ENCODE measurements around the gene GSTM1. TPM values are rescaled to one million over a fixed set of nuclear protein-coding genes. Genes with fewer than 3 reads are reported as not detected.

GSTM1 gene
- polyA plus RNA-seq, 1 donor = 1.1 TPM

GRCh38 chr1:109725510-109725909 lies 37.9 kb downstream of the GSTM1 start:
- no peak overlapping the region for H3K4me3 ChIP-seq (ENCODE audit: low read length)
- no peak overlapping the region for H3K27ac ChIP-seq (ENCODE audit: low read length)
- no peaks in the 10 kb centered on the region for H3K27me3 ChIP-seq (ENCODE audit: control insufficient read depth, insufficient read depth, low read length)
- WGBS (ENCODE audit: insufficient coverage, low lambda C conversion rate) = 100% methylated on average over 1 of the region's 4 CpGs
- H3K36me3 ChIP-seq (ENCODE audit: control insufficient read depth, insufficient read depth, low read length) = no peaks in the 10 kb centered on the region
- no peaks in the 10 kb centered on the region for H3K9me3 ChIP-seq (ENCODE audit: control insufficient read depth, low read depth, low read length)
- DNase-seq = no peak
- peaks cover 17% of the 10 kb centered on the region for H3K4me1 ChIP-seq (ENCODE audit: control insufficient read depth, insufficient read depth, low read length)

GRCh38 chr1:109726007-109726406 lies 38.4 kb downstream of the GSTM1 start:
- Histone ChIP-seq H3K36me3 (ENCODE audit: control insufficient read depth, insufficient read depth, low read length) (no peaks in the 10 kb centered on the region), H3K4me1 (ENCODE audit: control insufficient read depth, insufficient read depth, low read length) (peaks cover 13% of the 10 kb centered on the region), H3K9me3 (ENCODE audit: control insufficient read depth, low read depth, low read length) (no peaks in the 10 kb centered on the region), H3K4me3 (ENCODE audit: low read length) (no peak overlapping the region), H3K27ac (ENCODE audit: low read length) (no peak overlapping the region), H3K27me3 (ENCODE audit: control insufficient read depth, insufficient read depth, low read length) (no peaks in the 10 kb centered on the region)
- WGBS (ENCODE audit: insufficient coverage, low lambda C conversion rate) = no CpG with 5 or more reads among the region's 1 CpG
- DNase-seq = no peak

GRCh38 chr1:109726728-109727373 lies 39.2 kb downstream of the GSTM1 start:
- no peaks in the 10 kb centered on the region for H3K9me3 ChIP-seq (ENCODE audit: control insufficient read depth, low read depth, low read length)
- H3K4me3 ChIP-seq (ENCODE audit: low read length) = no peak overlapping the region
- H3K27ac ChIP-seq (ENCODE audit: low read length) = no peak overlapping the region
- H3K27me3 ChIP-seq (ENCODE audit: control insufficient read depth, insufficient read depth, low read length) = no peaks in the 10 kb centered on the region
- no peak for DNase-seq
- no CpG with 5 or more reads among the region's 12 CpGs for WGBS (ENCODE audit: insufficient coverage, low lambda C conversion rate)
- H3K36me3 ChIP-seq (ENCODE audit: control insufficient read depth, insufficient read depth, low read length) = no peaks in the 10 kb centered on the region
- H3K4me1 ChIP-seq (ENCODE audit: control insufficient read depth, insufficient read depth, low read length) = peaks cover 18% of the 10 kb centered on the region

GRCh38 chr1:109728870-109729269 lies 41.3 kb downstream of the GSTM1 start:
- no peaks in the 10 kb centered on the region for H3K9me3 ChIP-seq (ENCODE audit: control insufficient read depth, low read depth, low read length)
- H3K36me3 ChIP-seq (ENCODE audit: control insufficient read depth, insufficient read depth, low read length) = no peaks in the 10 kb centered on the region
- H3K27me3 ChIP-seq (ENCODE audit: control insufficient read depth, insufficient read depth, low read length) = no peaks in the 10 kb centered on the region
- no CpG with 5 or more reads among the region's 7 CpGs for whole genome bisulfite sequencing (ENCODE audit: insufficient coverage, low lambda C conversion rate)
- H3K27ac ChIP-seq (ENCODE audit: low read length) = peak overlapping the region; percentile 38
- H3K4me1 ChIP-seq (ENCODE audit: control insufficient read depth, insufficient read depth, low read length) = peaks cover 36% of the 10 kb centered on the region
- peak; percentile 62 to 86 for DNase-seq
- no peak overlapping the region for H3K4me3 ChIP-seq (ENCODE audit: low read length)

- no peak overlapping the region for H3K27ac ChIP-seq (ENCODE audit: low read length)
- WGBS (ENCODE audit: insufficient coverage, low lambda C conversion rate) = 40% methylated on average over 1 of the region's 6 CpGs
- no peak for DNase-seq
- no peaks in the 10 kb centered on the region for H3K9me3 ChIP-seq (ENCODE audit: control insufficient read depth, low read depth, low read length)
- peaks cover 2% of the 10 kb centered on the region for H3K36me3 ChIP-seq (ENCODE audit: control insufficient read depth, insufficient read depth, low read length)
- H3K4me1 ChIP-seq (ENCODE audit: control insufficient read depth, insufficient read depth, low read length) = peaks cover 36% of the 10 kb centered on the region
- H3K4me3 ChIP-seq (ENCODE audit: low read length) = no peak overlapping the region
- H3K27me3 ChIP-seq (ENCODE audit: control insufficient read depth, insufficient read depth, low read length) = no peaks in the 10 kb centered on the region
These were observed 43.0 kb downstream of the GSTM1 start for GRCh38 chr1:109730666-109731065.

- H3K27ac ChIP-seq (ENCODE audit: low read length) = peak overlapping the region; percentile 76
These were observed 44.8 kb downstream of the GSTM1 start for GRCh38 chr1:109732390-109732881.

GRCh38 chr1:109733236-109733870 lies 45.7 kb downstream of the GSTM1 start:
- Histone ChIP-seq H3K36me3 (ENCODE audit: control insufficient read depth, insufficient read depth, low read length) (peaks cover 23% of the 10 kb centered on the region), H3K4me3 (ENCODE audit: low read length) (no peak overlapping the region), H3K27me3 (ENCODE audit: control insufficient read depth, insufficient read depth, low read length) (no peaks in the 10 kb centered on the region), H3K9me3 (ENCODE audit: control insufficient read depth, low read depth, low read length) (no peaks in the 10 kb centered on the region), H3K4me1 (ENCODE audit: control insufficient read depth, insufficient read depth, low read length) (peaks cover 36% of the 10 kb centered on the region), H3K27ac (ENCODE audit: low read length) (peak overlapping the region; percentile 76)
- DNase-seq = peak in 1 of 2 donors; percentile 37
- WGBS (ENCODE audit: insufficient coverage, low lambda C conversion rate) = no CpG with 5 or more reads among the region's 4 CpGs

More at GRCh38 chr1:109732390-109732881, 44.8 kb downstream of the GSTM1 start:
- H3K4me3 ChIP-seq (ENCODE audit: low read length) = peak overlapping the region; percentile 17
- H3K9me3 ChIP-seq (ENCODE audit: control insufficient read depth, low read depth, low read length) = no peaks in the 10 kb centered on the region
- H3K4me1 ChIP-seq (ENCODE audit: control insufficient read depth, insufficient read depth, low read length) = peaks cover 36% of the 10 kb centered on the region
- H3K36me3 ChIP-seq (ENCODE audit: control insufficient read depth, insufficient read depth, low read length) = peaks cover 14% of the 10 kb centered on the region
- WGBS (ENCODE audit: insufficient coverage, low lambda C conversion rate) = 18% methylated on average over 2 of the region's 3 CpGs
- no peaks in the 10 kb centered on the region for H3K27me3 ChIP-seq (ENCODE audit: control insufficient read depth, insufficient read depth, low read length)
- no peak for DNase-seq

GRCh38 chr1:109739738-109740614 lies 52.4 kb downstream of the GSTM1 start:
- WGBS (ENCODE audit: insufficient coverage, low lambda C conversion rate) = no CpG with 5 or more reads among the region's 86 CpGs
- Histone ChIP-seq H3K36me3 (ENCODE audit: control insufficient read depth, insufficient read depth, low read length) (peaks cover 21% of the 10 kb centered on the region), H3K9me3 (ENCODE audit: control insufficient read depth, low read depth, low read length) (peaks cover 4% of the 10 kb centered on the region), H3K27ac (ENCODE audit: low read length) (peak overlapping the region; percentile 83), H3K4me3 (ENCODE audit: low read length) (peak overlapping the region; percentile 87), H3K4me1 (ENCODE audit: control insufficient read depth, insufficient read depth, low read length) (peaks cover 18% of the 10 kb centered on the region), H3K27me3 (ENCODE audit: control insufficient read depth, insufficient read depth, low read length) (no peaks in the 10 kb centered on the region)
- DNase-seq = peak; percentile 78 to 91

GRCh38 chr1:109740615-109741373 lies 53.2 kb downstream of the GSTM1 start, which contains the start of gene GSTM3:
Gene GSTM3 (minus strand): TSS chr1:109741038. CDS start chr1:109740287, 751 bp downstream.
- H3K4me1 ChIP-seq (ENCODE audit: control insufficient read depth, insufficient read depth, low read length) = peaks cover 18% of the 10 kb centered on the region
- H3K4me3 ChIP-seq (ENCODE audit: low read length) = peak within 1 kb of the TSS; percentile 87
- H3K27me3 ChIP-seq (ENCODE audit: control insufficient read depth, insufficient read depth, low read length) = no peaks in the 10 kb centered on the region
- peak in 1 of 2 donors; percentile 64 for DNase-seq
- H3K27ac ChIP-seq (ENCODE audit: low read length) = peak within 1 kb of the TSS; percentile 83
- H3K36me3 ChIP-seq (ENCODE audit: control insufficient read depth, insufficient read depth, low read length) = peaks cover 21% of the 10 kb centered on the region
- no CpG with 5 or more reads among the region's 10 CpGs for WGBS (ENCODE audit: insufficient coverage, low lambda C conversion rate)
- peaks cover 4% of the 10 kb centered on the region for H3K9me3 ChIP-seq (ENCODE audit: control insufficient read depth, low read depth, low read length)

All from large intestine (tissue), 3 donors.